NCI-H2171 (cell line): Measurements from ENCODE around the gene ZIC4.

ENCODE experiments used
- DNase-seq: peaks from one replicate; lab custom pipeline; 2025; lab: John Stamatoyannopoulos, UW

Gene ZIC4

DNA sequence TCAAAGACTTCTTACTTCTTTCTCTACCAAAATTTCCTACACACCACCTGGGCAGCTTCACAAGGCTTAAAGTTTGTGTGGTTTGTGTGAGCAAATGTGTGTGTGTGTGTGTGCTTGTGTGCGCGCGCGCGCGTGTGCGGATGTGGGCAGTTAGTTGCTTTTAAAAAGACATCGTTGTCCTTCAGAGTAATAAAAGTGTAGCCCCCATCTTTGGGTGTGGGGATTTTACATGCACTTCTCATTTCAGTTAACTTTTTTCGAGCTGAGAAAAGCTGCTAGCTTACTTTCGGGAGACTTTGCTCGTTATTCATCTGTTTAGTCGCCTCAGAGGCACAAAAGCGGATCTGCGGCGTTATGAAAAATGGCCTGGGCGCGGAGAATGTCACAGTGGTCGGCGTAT, 36.0 kb downstream of the ZIC4 start:
- no peak for DNase-seq

DNA sequence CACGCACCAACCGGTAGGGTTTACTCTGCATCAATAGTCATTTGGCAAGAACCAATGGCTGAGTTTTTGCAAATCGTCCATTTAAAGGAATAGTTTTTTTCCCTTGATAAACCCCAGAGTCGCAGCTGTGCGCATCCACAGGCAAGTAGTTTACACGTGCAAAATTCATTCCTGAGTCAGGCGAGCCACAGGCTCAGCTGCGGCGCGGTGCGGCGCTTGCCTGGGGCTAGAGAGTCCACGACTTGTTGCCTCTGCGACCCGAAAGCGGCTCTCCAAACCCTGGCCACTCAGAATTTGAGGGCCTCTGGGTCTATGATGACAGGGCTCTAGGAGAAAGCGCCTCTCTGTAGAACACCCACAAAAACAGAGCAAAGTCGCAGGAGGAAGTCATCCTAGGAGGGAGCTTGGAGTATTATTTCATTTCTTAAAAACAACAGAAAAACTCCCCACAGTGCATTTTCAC, 36.7 kb downstream of the ZIC4 start:
- DNase-seq = no peak

DNA sequence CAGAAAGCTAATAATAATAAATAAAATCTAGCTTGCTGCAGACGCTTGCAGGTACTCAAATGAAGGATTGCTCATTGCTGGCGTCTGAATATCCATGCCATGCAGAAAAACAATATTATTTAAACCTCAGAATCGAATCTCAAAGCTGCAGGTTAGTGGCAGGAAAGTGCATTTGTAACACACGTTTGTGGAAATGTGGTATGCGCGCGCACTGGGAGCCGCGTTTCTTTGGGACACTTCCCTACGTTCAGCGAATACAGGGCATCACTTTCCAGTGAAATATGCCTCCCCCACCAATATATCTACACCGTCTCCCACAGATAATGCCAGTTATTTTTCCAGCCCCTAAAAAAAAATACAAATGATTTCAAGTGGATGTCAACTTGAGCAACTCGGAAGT, 37.1 kb downstream of the ZIC4 start:
- no peak for DNase-seq

DNA sequence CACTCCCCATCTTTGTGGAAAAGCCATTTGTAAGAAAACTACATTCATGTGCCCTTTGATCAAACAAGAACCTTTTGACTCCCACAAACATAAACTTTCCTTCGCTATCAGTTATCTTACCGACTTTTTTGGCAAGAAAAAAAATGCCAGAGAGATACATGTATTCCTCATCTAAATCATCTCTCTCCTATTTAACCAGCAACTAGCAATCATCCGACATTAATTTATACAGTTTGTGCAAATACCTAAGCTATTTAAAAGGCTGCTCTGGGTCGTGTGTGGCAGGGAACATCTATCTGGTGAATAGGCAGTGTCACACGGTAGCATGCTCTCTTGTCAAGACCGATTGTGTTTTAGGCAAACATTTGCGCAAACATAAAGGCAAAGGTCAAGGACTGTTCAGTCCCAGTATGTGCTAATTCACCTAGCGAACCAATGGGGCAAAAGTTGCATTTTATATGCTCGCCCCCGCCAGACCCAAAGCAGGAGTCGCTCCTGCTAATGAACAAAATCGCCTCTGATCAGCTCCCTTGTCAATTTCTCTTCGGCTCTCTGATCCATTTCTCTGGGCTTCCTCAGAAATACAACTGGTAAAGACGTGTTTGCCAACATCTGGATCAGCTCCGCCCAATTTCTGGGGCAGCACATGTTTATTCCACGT, 37.7 kb downstream of the ZIC4 start:
- no peak for DNase-seq

DNA sequence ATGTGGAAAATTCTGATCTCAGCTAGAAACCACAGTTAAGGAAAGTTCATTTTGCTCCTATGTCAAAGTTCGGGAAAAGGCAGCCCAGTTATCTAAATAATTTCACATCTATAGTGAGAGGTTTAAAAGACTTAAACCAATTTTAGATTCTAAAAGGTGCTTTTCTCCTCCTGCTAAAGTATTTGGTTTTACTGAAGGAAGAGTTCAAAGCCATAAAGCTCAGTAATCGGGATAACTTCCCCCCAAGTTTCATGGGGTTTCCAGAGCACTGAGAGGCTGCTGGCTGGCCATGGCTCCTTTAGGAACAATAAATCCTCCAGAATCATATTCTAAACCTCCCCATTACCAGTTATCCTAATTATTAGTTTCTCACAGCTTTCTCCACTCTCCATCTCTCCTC, 38.2 kb downstream of the ZIC4 start:
- DNase-seq = no peak

DNA sequence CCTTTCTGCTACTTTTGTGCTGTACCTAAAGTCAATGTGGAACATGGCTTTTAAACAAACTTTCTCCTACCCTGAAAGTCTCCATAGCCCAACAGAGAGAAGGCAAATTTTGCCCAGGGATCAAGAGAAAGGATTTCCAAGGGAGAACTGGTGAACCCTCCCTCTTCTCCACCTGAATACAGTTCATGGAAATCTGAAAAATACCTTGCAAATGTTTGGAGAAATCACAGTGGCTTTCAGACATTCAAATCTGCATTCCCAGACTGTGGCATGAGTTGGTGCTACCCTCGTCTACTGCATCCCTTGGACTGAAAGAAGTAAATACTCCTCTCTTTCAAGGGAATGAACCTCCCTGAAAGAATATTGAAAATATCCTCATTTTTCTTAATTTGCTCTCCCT, 38.7 kb downstream of the ZIC4 start:
- no peak for DNase-seq

DNA sequence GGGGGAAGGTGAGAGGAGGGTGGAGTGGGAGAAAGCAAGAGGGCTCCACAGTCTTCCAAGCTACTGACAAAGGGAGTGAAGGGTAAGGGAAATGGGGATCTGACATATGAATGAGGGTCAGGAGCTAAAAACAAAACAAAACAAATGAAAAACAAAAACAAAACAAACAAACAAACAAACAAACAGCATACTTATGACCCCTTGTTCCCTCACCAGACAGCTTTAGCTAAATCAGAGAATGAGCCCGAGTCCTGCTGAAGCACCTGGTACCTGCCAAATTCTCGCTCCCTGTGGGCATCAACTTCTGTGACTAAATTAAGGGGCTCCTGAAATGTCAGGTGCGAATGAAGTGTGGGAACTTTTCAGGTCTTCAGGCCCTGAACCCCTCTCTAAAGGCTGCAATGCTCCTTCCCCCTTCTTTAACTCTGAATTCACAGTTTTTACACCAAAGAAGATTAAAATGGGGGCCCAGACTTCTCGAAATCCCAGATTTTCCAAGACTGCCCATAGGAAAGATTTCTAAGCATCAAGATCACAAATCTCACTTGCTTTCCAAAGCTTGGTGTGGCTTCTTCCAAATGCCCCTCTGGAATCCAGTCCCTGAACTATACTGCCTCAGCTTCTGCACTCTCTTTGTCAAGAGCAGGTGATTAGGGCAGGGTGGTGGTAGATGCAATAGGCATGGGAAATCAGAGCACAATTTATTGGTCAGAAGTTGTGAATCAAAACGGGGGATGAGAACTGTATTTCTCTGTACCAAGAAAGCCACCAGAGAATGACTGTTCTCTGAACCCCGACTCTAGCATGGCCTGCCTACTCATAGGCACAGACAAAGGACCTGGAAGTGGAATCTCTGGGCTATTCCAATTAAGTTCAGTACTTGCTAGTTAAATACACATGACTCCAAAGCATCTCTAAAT, 40.9 kb downstream of the ZIC4 start:
- no peak for DNase-seq

DNA sequence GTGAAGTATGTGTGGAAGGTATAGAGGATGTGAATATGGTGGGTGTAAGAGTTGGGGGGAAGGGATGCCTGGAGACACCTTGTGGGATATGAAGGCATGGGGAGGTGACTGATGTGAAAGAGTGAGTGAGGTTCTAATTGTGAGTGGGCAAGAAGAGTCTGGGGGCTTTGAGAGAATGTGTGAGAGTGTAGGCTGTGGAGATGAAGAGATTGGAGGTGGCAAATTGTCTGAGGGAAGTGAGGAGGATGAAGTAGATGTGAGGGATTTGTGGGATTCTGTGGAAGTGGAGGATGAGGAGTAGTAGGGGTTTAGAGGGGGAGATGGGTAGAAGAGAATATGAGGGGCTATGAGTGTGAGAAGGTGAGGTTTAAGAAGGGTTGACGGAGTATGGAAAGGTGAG, 41.6 kb downstream of the ZIC4 start:
- no peak for DNase-seq

DNA sequence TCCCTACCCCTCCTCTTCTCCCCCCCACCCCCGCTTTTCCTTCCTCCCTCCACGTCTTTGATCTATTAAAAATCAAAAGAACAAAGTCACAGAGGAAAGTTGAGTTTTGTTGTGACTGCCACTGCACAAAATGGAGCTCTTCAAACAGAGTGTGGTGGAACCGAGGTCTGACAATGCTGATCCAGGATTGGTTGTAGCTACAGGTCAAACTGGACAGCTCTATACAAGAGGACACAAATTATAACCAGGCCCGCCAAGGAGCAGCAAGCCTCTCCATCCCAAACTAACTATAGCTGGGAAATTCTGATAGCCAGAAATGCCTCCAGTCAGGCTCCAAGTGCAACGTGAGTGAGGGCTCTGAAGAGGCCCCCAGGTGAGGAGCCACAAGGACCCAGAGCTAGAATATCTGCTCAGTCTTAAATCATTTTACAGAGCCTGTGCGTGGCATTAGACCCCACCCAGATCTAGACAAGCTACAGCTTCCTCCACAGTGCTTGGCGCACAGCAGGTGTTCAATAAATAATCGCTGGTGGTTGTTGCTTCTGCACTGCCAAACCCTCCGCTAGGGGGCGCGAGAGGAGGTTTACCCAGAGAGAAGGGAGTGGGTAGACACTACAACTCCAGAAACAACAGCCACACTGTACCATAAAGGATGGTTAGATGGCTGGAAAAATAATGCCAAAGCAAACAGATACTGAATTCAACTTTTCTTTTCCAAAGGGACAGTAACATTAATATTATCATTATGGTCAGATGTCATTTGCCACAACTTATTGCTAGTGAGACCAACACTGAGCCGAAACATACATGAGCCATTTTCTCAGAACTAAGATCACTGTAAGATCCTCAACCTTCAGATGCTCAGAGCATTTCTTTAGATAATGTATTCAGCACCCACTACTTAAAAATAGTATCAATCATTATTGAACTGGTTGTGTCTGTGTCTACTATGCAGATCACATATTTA, 44.6 kb downstream of the ZIC4 start:
- no peak for DNase-seq

DNA sequence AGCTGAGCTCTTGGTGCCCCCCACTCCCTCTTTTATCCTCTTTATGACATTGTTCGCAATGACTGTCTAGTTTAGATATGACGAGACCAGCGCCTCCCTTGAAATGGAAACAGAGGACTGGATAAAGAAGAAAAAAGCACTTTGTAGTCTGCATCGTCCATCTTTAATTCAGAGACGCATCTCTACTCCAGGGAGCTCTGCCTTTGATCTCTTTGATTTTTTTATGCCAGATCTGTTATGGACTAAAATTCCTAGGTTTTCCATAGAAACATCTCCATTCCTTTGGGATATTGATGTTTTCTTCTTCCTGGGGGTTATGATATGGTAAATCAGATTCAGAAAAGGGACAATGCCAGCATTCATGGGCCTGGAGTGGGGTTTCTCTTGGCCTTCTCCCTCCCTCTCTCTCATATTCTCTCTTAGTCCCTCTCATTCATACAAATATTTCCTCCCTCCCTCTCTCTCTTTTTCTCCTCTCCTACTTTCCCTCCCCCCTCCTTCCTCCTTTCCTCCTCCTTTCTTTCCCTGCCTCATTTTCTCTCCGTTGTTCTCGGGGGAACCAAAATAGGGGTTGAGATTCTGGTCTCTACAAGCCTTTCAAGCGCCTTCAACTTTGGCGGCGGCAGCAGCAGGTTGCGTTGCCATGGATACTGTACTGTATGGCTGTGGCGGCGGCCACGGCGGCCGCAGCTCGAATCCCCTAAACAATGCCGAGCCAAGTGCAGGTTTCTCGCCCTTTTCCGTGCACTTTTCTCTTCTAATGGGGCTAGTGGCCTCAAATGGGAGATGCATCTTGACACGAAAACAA, 45.5 kb downstream of the ZIC4 start:
- DNase-seq = no peak

DNA sequence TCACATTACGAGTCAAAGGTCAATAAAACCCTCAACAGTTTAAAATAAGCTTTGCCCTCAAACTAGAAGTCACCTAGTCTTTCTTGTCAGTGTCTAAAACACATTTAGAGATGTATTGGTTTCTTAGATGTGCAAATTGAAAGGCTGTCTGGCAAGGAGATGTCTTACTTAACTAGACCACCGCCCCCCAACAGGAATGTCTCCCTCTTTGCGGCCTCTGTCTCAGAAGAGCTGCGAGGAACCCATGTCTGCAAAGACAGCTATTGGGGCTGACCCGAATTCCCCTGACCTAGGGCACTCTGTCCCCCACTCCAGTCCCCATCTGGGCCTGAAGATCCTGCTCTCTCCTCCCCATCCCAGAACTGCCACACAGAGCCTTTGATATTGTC, 46.3 kb downstream of the ZIC4 start:
- DNase-seq = no peak

DNA sequence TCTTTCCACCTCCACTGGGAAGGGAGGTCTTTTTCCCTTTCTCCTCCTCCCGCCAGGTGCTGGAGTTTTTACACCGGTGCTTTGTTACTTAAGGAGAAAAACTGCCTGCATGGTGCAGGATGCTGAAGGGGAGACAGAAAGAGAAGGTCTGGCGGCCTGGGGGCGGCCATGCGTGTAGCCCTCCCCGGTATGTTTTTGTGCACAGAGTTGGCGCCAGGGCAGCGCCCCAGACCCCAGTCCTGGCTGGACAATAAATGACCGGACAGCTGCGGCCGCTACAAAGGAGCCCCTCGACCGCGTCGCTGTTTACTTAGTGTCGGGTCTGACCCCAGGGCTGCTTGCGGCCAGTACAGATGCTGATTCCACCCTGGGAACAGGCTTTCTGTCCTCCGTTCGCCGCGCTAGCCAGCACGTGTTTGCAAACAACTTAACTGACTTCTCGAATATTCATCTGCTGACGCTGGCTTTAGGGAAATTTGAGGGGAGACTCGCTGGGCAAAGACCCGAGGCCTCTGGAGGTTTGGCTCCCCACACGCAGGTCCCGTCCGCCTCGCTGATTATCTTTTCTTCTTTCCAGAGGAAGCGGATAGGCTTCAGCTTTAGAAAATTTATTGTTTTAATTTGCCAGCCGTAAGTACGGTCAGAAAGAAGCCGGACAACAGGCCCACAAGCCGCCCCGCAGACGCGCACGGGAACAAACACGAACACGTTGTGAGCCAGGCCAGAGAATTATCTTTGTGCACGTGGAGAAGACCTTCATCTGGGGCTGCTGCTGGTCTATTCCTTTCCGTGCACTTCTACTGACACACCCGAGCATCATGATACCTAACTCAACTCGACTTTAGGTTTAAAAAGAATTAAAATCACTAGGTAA, 46.9 kb downstream of the ZIC4 start:
- no peak for DNase-seq

DNA sequence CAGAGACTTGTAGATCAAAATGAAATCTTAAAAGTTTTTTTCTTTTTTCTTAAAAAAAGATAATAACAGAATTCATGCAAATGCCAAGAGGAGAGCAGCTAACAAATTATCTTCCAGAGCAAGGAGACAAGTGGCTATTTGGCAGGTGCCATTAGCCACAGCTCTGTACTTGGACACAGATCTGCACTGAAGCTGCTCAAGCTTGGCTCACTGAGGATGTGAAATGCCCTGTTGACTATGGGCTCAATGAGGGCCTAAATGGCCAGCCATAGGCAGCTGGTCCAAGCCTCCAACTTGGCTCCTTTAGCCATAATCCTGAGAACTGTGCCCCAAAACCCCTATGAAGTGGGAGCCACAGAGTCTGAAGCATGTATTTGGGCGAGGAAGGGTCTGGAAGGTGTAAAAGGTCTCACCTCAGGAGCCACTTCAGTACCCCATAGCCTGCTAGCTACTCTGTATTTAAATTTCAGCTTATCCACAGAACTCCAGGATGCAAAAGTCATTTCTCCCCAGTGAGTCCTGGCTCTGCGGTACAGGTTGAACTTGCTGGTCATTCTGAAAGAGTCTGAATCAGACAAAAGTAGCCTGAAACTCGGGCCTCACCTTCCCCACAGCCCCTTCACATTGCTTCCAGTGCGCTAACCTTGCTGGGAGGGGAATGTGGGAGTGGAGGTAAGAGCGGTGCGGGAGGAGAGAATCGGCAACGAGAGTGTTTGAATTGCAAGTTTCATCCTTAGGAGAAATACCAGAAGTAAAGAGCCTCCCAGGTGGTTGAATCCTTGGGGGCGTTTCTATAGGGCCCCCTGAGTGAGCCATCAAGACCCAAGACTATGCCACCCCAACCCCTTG, 48.0 kb downstream of the ZIC4 start:
- no peak for DNase-seq

DNA sequence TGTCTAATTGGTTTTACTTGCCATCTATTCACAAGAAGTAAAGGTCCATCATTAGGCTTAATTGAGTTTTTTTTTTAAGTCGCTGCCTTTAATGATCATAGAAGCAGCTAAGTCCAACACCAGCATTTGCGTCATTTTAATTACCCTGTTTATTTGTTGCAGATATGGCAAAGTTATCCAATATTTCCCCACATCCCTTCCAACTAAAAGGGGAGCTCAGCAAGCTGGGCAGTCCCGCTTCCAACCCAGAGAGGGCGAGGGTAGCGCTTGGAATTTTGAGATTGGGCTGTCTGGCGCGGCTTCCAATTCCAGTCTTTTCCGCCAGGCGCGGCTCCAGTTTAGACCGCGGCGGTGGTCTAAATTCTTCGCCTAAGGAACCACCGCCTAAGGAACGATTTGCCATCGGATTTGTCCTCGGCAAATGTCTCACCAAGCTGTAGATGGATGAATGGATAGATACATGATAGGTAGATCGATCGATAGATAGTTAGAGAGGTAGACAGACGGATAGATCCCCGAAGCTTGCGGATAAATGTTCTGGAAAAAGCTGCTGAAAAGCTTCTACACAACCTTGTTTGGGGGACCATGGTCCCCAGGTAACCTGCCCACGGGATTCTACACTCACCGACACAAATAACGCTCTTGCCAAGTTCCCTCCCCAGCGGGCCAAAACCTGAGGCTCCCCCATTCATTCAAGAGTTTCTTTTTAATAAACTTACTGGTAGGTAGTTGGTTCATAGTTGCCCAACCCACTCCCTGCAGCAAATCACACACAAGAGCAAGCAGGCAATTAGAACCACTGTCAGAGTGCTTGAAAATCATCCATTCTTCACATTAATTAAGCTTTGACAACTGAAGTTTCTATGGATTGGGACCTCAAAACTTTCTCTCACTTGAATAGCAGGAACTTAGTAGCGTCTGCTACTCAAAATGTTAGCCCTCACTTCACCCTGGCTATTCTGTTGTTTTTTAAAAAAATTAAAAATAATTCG, 49.1 kb downstream of the ZIC4 start:
- DNase-seq = no peak

DNA sequence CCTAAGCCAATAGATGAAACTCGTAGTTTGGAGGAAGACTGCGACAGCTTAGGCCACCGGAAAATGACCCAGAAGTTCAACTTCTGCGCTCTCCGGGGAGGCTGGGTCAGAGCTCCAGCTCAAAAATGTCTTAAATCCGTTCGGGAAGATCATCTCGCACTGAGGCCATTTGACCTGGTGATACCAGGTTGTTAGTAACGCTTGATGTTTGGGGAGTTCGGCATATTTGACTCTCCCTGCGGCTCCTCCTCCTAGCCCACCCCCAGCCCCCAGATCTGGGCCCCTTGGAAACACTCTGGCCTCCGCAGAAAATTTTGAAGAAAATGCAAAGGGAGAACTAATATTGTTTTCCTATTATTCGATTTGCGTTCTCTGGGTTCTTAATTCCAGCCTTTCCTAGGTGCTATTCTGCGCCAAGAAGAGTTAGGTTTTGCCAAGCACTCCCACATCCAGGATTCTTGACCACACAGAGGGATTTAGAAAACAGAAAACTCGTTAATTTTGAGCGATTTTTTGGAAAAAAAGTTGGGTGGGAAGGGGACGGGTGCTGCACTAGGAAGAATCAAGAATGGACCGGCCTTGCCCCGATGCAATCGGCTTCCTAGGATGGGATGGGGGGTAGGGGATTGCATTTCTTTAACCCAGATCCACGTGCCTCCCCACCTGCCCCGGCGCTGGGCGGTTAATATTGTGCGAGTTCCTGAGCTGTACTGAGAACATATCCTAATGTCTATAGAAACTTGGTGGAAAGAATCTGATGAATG, 50.0 kb downstream of the ZIC4 start:
- no peak for DNase-seq

DNA sequence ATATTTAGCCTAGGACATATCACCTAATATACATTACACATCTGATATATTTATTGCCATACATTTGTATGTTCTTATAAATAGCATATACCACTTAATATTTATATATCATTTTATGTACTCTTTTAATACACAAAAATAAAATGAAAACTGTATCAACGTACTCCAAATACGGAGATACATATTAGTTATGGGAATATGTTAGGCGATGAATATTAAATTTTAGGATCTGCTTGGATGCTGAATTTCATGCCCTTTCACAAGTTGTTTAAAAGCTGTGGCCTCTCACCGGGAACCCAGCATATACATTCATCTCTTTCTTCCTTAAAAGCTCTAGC, 50.6 kb downstream of the ZIC4 start:
- DNase-seq = no peak

DNA sequence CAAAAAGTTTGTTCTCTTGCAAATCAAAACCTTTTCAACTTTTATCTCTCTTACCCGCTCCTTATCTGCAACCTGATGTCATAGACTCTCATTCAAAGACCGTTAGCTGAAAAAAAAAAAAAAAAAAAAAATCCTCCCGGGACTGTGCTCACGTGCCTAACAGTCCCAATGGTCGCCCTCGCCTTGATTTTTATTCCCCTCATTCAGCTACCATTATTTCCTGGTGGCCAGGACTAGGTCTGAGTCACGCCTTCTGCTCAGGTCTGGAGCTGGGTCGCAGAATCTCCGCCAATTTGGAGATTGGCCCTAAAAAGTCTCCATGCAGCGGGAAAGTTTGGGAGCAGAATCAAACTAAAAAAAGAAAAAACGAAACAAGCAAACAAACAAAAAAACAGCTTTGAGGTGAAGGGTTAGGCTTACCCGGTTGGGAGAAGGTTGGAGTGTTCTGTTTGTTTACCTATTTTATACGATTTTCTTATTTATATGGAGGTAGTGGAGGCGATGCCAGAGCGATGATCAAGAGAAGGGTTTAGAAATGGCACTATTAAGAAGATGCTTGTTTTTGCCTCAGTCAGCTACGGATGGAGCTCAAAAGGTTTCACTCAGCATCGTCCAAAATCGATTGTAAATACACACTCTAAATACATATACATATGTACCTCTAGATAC, 51.1 kb downstream of the ZIC4 start:
- no peak for DNase-seq
